HG03378 (cell line): ENCODE data around the gene CT45A5.
A peak's percentile ranks its signal among the peaks of the same experiment; 100 is the strongest.
"Not testable (repeated sequence)": the region's sequence is repeated elsewhere in the genome, so short reads cannot be mapped to it uniquely, and the experiment has no call there.

ENCODE experiments used
- ATAC-seq: cut with Tn5 transposase; IDR thresholded peaks from one replicate; pipeline ENCODE4 v1.9.1; 2021; ENCODE audit warnings: mild to moderate bottlenecking, moderate library complexity; ENCODE audit not compliant: unreplicated experiment

The CT45A5 gene

DNA sequence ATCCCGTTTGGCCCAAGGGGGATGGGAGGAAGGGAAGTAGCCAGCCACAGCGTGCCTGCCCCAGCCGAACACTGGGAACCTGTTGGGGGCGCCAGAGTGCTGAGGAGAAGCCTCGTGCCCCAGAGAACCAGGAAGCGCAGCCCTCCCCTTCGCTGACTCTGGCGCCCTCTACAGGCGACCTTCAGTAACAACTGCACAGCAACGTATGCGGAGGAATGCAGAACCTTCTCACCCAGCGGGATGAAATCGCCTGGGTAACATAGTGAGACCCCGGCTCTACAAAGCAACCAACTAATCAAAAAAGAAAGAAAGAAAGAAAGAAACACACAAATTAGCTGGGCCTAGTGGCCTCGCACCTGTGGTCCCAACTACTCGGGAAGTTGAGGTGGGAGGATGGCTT lies at the start of gene CT45A5:
Gene CT45A5 (minus strand): TSS at position 101 of the 400 bp plus-strand sequence. CDS start 3,774 bp downstream, outside the sequence.
- ATAC-seq = not testable (repeated sequence)

GRCh38 chrX:135819912-135820311 lies 34.6 kb upstream of the CT45A5 start, which contains the start of gene CT45A2:
TSS of gene CT45A2 (minus strand) at chrX:135820012. CDS start at chrX:135816265, 3,747 bp downstream.
- not testable (repeated sequence) for ATAC-seq

- ATAC-seq = not testable (repeated sequence)
Measured at GRCh38 chrX:135802687-135803086, 17.4 kb upstream of the CT45A5 start, which contains the start of gene CT45A6. TSS of gene CT45A6 (minus strand) at chrX:135802787. CDS start at chrX:135798993, 3,794 bp downstream.

- not testable (repeated sequence) for ATAC-seq
Measured at GRCh38 chrX:135768091-135768490, 17.2 kb downstream of the CT45A5 start, which contains the start of gene CT45A3. TSS of gene CT45A3 (minus strand) at chrX:135768191. CDS start at chrX:135764444, 3,747 bp downstream.

DNA sequence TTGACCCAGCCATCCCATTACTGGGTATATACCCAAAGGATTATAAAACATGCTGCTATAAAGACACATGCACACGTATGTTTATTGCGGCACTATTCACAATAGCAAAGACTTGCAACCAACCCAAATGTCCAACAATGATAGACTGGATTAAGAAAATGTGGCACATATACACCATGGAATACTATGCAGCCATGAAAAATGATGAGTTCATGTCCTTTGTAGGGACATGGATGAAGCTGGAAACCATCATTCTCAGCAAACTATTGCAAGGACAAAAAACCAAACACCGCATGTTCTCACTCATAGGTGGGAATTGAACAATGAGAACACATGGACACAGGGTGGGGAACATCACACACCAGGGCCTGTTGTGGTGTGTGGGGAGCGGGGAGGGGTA lies 40.6 kb downstream of the CT45A5 start:
- not testable (repeated sequence) for ATAC-seq

- no peak for ATAC-seq
Measured at GRCh38 chrX:135741192-135741715, 44.0 kb downstream of the CT45A5 start.

- ATAC-seq = no peak
Measured at GRCh38 chrX:135740681-135741149, 44.6 kb downstream of the CT45A5 start.

GRCh38 chrX:135737366-135738071 lies 47.8 kb downstream of the CT45A5 start:
- peak; percentile 59 for ATAC-seq

GRCh38 chrX:135734666-135735065 lies 50.6 kb downstream of the CT45A5 start:
- not testable (repeated sequence) for ATAC-seq
